ENCODE measurements around the gene SUMO3.

- no peak for TF ChIP-seq CTCF (IDR thresholded peaks at IDR 0.05; ENCODE audit: low read length)
- TF ChIP-seq EZH2 (IDR thresholded peaks at IDR 0.05; ENCODE audit: borderline replicate concordance, low read length): no peak
Measured at GRCh38 chr21:44815225-44815624, 2.6 kb downstream of the SUMO3 start.

Measured in OCI-LY1 (cell line).